Mesenchymal stem cell (in vitro differentiated cells and primary cell): ENCODE results near the gene GMPS.

Experiments
- DNase-seq: peaks from one replicate; pipeline ENCODE4 v3.0.0-alpha.2; 2013
- H2AFZ ChIP-seq: one replicate; pipeline ENCODE4 v1.6.1; 2013; ENCODE audit warnings: low read depth, mild to moderate bottlenecking, control low read depth, inconsistent platforms, low read length, moderate library complexity
- H2AK5ac ChIP-seq: 2 replicates; pipeline ENCODE4 v1.6.1; 2013; ENCODE audit warnings: low read length, moderate library complexity, mild to moderate bottlenecking, inconsistent platforms; ENCODE audit not compliant: severe bottlenecking
- H2BK120ac ChIP-seq: one replicate; pipeline ENCODE4 v1.6.1; 2013; ENCODE audit warnings: low read depth, mild to moderate bottlenecking, inconsistent platforms, low read length, moderate library complexity
- H2BK12ac ChIP-seq, 2 experiments: one replicate each; pipeline ENCODE4 v1.6.1; 2013; ENCODE audit warnings: inconsistent platforms in 2 of 2, low read length in 2 of 2, mild to moderate bottlenecking in 2 of 2, moderate library complexity in 2 of 2, control low read depth in 1 of 2
- H2BK15ac ChIP-seq: one replicate; pipeline ENCODE4 v1.6.1; 2013; ENCODE audit warnings: mild to moderate bottlenecking, low read depth, inconsistent platforms; ENCODE audit not compliant: poor library complexity, severe bottlenecking
- H2BK5ac ChIP-seq: 2 replicates; pipeline ENCODE4 v1.6.1; 2013; ENCODE audit warnings: low read depth, mild to moderate bottlenecking, low read length, control low read depth, inconsistent platforms; ENCODE audit not compliant: poor library complexity, severe bottlenecking
- H3K14ac ChIP-seq, 2 experiments: one replicate each; pipeline ENCODE4 v1.6.1; 2013; ENCODE audit warnings: inconsistent platforms in 2 of 2, low read length in 2 of 2, control low read depth in 1 of 2, mild to moderate bottlenecking in 1 of 2, moderate library complexity in 1 of 2
- H3K18ac ChIP-seq, 2 experiments: one replicate each; pipeline ENCODE4 v1.6.1; 2013; ENCODE audit warnings: inconsistent platforms in 2 of 2, low read length in 2 of 2, control low read depth in 1 of 2, low read depth in 1 of 2, mild to moderate bottlenecking in 1 of 2
- H3K23ac ChIP-seq, 2 experiments: one replicate each; pipeline ENCODE4 v1.6.1; 2013; ENCODE audit warnings: inconsistent platforms in 2 of 2, low read length in 2 of 2, mild to moderate bottlenecking in 2 of 2, moderate library complexity in 2 of 2, control low read depth in 1 of 2
- H3K27ac ChIP-seq: 2 replicates; pipeline ENCODE4 v1.5.1; 2013; ENCODE audit warnings: mild to moderate bottlenecking, moderate library complexity, low read length, control low read depth, inconsistent platforms; ENCODE audit not compliant: poor library complexity, severe bottlenecking
- H3K27me3 ChIP-seq, 2 experiments: 2 replicates each; pipeline versions ENCODE4 v1.6.1 to v1.7.0; 2013; ENCODE audit warnings: low read length in 2 of 2, mild to moderate bottlenecking in 2 of 2, moderate library complexity in 2 of 2, control low read depth in 1 of 2, inconsistent platforms in 1 of 2; ENCODE audit not compliant: control insufficient read depth in 1 of 2, insufficient read depth in 1 of 2
- H3K36me3 ChIP-seq, 2 experiments: 2 replicates each; pipeline versions ENCODE4 v1.6.1 to v1.7.0; 2013; ENCODE audit warnings: low read length in 2 of 2, control low read depth in 1 of 2, inconsistent platforms in 1 of 2, low read depth in 1 of 2, mild to moderate bottlenecking in 1 of 2; ENCODE audit not compliant: insufficient read depth in 2 of 2, control insufficient read depth in 1 of 2
- H3K4ac ChIP-seq, 2 experiments: one replicate each; pipeline ENCODE4 v1.6.1; 2013; ENCODE audit warnings: inconsistent platforms in 2 of 2, low read length in 2 of 2, mild to moderate bottlenecking in 2 of 2, moderate library complexity in 2 of 2, control low read depth in 1 of 2, low read depth in 1 of 2
- H3K4me1 ChIP-seq: 2 replicates; pipeline ENCODE4 v1.6.1; 2013; ENCODE audit warnings: low read depth, low read length, control low read depth; ENCODE audit not compliant: control insufficient read depth, insufficient read depth
- H3K4me2 ChIP-seq: 2 replicates; pipeline ENCODE4 v1.6.1; 2013; ENCODE audit warnings: low read length, mild to moderate bottlenecking, inconsistent platforms; ENCODE audit not compliant: poor library complexity, severe bottlenecking
- H3K4me3 ChIP-seq, 2 experiments: 2 replicates each; pipeline versions ENCODE4 v1.5.1 to v1.7.0; 2013; ENCODE audit warnings: low read length in 2 of 2, mild to moderate bottlenecking in 2 of 2, control low read depth in 1 of 2, low read depth in 1 of 2; ENCODE audit not compliant: insufficient read depth in 1 of 2
- H3K79me1 ChIP-seq: replicated peaks from 2 replicates; pipeline ENCODE4 v1.6.1; 2013; ENCODE audit warnings: mild to moderate bottlenecking, control low read depth, low read length, inconsistent platforms; ENCODE audit not compliant: poor library complexity, severe bottlenecking
- H3K9ac ChIP-seq: 2 replicates; pipeline ENCODE4 v1.7.0; 2013; ENCODE audit warnings: mild to moderate bottlenecking, low read length, moderate library complexity
- H3K9me3 ChIP-seq: 2 replicates; pipeline ENCODE4 v1.7.0; 2013; ENCODE audit warnings: mild to moderate bottlenecking, low read length; ENCODE audit not compliant: control insufficient read depth
- H4K8ac ChIP-seq: one replicate; pipeline ENCODE4 v1.6.1; 2013; ENCODE audit warnings: inconsistent platforms, mild to moderate bottlenecking, low read length, moderate library complexity
- H4K91ac ChIP-seq: one replicate; pipeline ENCODE4 v1.6.1; 2013; ENCODE audit warnings: mild to moderate bottlenecking, low read length, inconsistent platforms
- WGBS: methylation state at CpG from one replicate; pipeline ENCODE4 v1.1.7; 2013; ENCODE audit warnings: mixed read lengths; 5-methylcytosine and 5-hydroxymethylcytosine counted together

The GMPS gene

DNA sequence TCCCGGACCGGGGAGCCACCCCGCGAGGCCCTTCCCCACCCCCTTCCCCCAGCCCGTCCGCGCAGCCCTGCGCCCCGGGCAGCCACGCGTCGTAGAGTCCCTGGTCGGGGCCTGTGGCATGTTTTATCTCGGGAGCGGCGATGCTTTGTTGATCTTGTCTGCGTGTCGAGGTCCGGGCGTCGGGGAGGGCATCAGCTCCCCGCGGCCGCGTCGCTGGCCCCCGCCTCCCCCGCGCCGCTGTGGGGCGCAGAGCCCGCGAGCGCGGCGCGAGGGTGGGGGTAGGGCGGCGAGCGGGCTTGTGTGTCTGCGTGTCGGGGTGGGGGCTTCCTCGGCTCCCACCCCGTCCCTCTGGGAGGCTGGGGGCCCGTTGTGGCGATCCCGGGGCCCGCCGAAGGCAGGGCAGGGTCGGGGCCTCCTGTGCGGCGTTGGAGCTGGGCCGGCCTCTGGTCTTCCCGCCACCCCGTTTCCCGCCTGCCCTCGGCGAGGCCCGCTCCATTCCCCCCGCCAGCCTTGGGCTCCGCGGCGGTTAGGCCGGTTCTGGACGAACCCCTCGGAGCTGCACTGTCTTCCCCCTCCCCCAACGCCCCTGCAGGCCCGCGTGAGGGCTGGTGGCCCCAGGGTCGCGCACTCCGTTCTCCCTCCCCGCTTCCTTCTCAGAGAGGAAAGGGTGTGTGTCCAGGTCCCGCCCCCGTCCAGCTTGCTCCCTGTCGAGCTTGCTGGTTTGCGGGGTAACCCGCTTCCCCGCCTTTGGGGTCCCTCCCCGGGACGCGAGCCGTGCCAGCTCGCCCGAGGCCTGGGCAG lies 695 bp downstream of the GMPS start:
- H3K4me2 ChIP-seq = peak overlapping the region; percentile 82
- no peak for DNase-seq
- H2BK12ac ChIP-seq = peak overlapping the region in 1 of 2 experiments; percentile 18

DNA sequence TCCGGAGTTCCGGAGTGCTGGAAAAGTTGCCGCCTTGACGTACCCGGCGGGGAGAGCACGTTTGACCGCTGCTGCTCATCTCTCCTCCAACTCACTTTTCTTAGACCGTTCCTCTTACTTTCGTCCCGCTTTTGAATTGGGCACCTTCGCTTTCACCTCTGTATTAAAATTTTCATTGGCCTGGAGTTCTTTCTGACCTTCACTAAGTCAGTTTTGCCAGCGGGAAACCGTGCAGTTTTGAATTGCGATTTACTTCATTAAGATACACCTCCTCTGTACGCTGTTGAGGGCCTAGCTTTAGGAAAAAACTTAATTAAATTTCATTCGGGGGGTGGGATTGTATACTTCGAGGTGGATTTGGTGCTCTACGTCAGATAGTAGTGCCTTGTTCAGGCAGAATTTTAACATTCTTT lies 1.3 kb downstream of the GMPS start:
- DNase-seq = peak; percentile 52
- Histone ChIP-seq H3K23ac (no peak overlapping the region), H4K91ac (no peak overlapping the region), H3K4me1 (peaks cover 7% of the 10 kb centered on the region), H3K4me2 (peak overlapping the region; percentile 82), H3K9ac (peak overlapping the region; percentile 94), H2BK5ac (no peak overlapping the region), H2BK120ac (no peak overlapping the region), H3K14ac (no peak overlapping the region), H3K36me3 (no peaks in the 10 kb centered on the region), H3K27me3 (no peaks in the 10 kb centered on the region), H2BK12ac (no peak overlapping the region), H3K4me3 (peak overlapping the region; percentile 90 to 94), H2BK15ac (no peak overlapping the region), H3K9me3 (no peaks in the 10 kb centered on the region), H2AK5ac (no peak overlapping the region), H3K18ac (peak overlapping the region; percentile 82 to 97), H3K79me1 (no peaks in the 10 kb centered on the region), H4K8ac (no peak overlapping the region), H2AFZ (no peak overlapping the region), H3K27ac (no peak overlapping the region), H3K4ac (no peak overlapping the region)
- 0% methylated on average over 18 of the region's 19 CpGs for WGBS

More for the DNA sequence above, 695 bp downstream of the GMPS start:
- peak overlapping the region; percentile 82 to 92 for H3K14ac ChIP-seq
- no peaks in the 10 kb centered on the region for H3K9me3 ChIP-seq
- under 1% methylated on average over 72 of the region's 85 CpGs for WGBS
- H3K27ac ChIP-seq = peak overlapping the region; percentile 12
- no peaks in the 10 kb centered on the region for H3K79me1 ChIP-seq
- peak overlapping the region; percentile 96 for H4K91ac ChIP-seq
- peak overlapping the region; percentile 90 to 94 for H3K4me3 ChIP-seq
- peak overlapping the region; percentile 57 for H2AFZ ChIP-seq
- peak overlapping the region; percentile 86 to 97 for H3K18ac ChIP-seq
- H3K4me1 ChIP-seq = peaks cover 7% of the 10 kb centered on the region
- peak overlapping the region; percentile 94 for H3K9ac ChIP-seq
- H2BK15ac ChIP-seq = peak overlapping the region; percentile 97
- H3K36me3 ChIP-seq = no peaks in the 10 kb centered on the region
- H2AK5ac ChIP-seq = no peak overlapping the region
- peak overlapping the region; percentile 90 to 97 for H3K4ac ChIP-seq
- H2BK5ac ChIP-seq = peak overlapping the region; percentile 91
- peak overlapping the region; percentile 92 for H4K8ac ChIP-seq
- peak overlapping the region; percentile 83 to 90 for H3K23ac ChIP-seq
- H3K27me3 ChIP-seq = no peaks in the 10 kb centered on the region
- H2BK120ac ChIP-seq = peak overlapping the region; percentile 95

- H3K4me2 ChIP-seq = no peak overlapping the region
- peaks cover 7% of the 10 kb centered on the region for H3K4me1 ChIP-seq
- no peak overlapping the region for H4K8ac ChIP-seq
- H3K27ac ChIP-seq = no peak overlapping the region
- no peak overlapping the region for H3K23ac ChIP-seq
- DNase-seq = no peak
- H2BK15ac ChIP-seq = no peak overlapping the region
- H3K9me3 ChIP-seq = no peaks in the 10 kb centered on the region
- no peak overlapping the region for H3K18ac ChIP-seq
- no peaks in the 10 kb centered on the region for H3K27me3 ChIP-seq
- H3K36me3 ChIP-seq = no peaks in the 10 kb centered on the region
- peak overlapping the region in 1 of 2 experiments; percentile 90 for H3K4me3 ChIP-seq
- no peak overlapping the region for H2AK5ac ChIP-seq
- no peak overlapping the region for H2BK12ac ChIP-seq
- no peak overlapping the region for H3K4ac ChIP-seq
- H3K14ac ChIP-seq = no peak overlapping the region
- H2BK5ac ChIP-seq = no peak overlapping the region
- WGBS = 92% methylated on average over 6 of the region's 8 CpGs
- H4K91ac ChIP-seq = no peak overlapping the region
- H3K79me1 ChIP-seq = peaks cover 2% of the 10 kb centered on the region
- H2BK120ac ChIP-seq = no peak overlapping the region
- H2AFZ ChIP-seq = no peak overlapping the region
- peak overlapping the region; percentile 94 for H3K9ac ChIP-seq
Observed at GRCh38 chr3:155872904-155873646, 2.6 kb downstream of the GMPS start.

GRCh38 chr3:155876037-155876436 lies 5.6 kb downstream of the GMPS start:
- DNase-seq = no peak
- H3K79me1 ChIP-seq = peaks cover 2% of the 10 kb centered on the region
- no peak overlapping the region for H2BK5ac ChIP-seq
- no peak overlapping the region for H2BK120ac ChIP-seq
- no peak overlapping the region for H3K23ac ChIP-seq
- H3K27ac ChIP-seq = no peak overlapping the region
- H3K4me3 ChIP-seq = no peak overlapping the region
- peaks cover 7% of the 10 kb centered on the region for H3K4me1 ChIP-seq
- no peak overlapping the region for H2BK15ac ChIP-seq
- H3K36me3 ChIP-seq = no peaks in the 10 kb centered on the region
- H3K9me3 ChIP-seq = no peaks in the 10 kb centered on the region
- no peaks in the 10 kb centered on the region for H3K27me3 ChIP-seq
- no peak overlapping the region for H2AFZ ChIP-seq
- H3K14ac ChIP-seq = no peak overlapping the region
- H4K8ac ChIP-seq = no peak overlapping the region
- H3K18ac ChIP-seq = no peak overlapping the region
- no peak overlapping the region for H2AK5ac ChIP-seq
- no peak overlapping the region for H4K91ac ChIP-seq
- WGBS = 90% methylated on average over 2 of the region's 3 CpGs
- no peak overlapping the region for H3K4me2 ChIP-seq
- no peak overlapping the region for H3K4ac ChIP-seq
- H3K9ac ChIP-seq = no peak overlapping the region
- H2BK12ac ChIP-seq = no peak overlapping the region
